PC-9 (cell line): ENCODE data around the gene MRPL40.

ENCODE experiments used
- EZH2 ChIP-seq: fragments of 200-600 bp; sonication (generic); IDR thresholded peaks from 2 replicates; pipeline ENCODE4 v1.8.0; 2017; ENCODE audit warnings: antibody characterized with exemption, low read depth
- TF ChIP-seq, protein P1 (sequence below): fragments of 200-600 bp; sonication (generic); conservative IDR thresholded peaks from 2 replicates; pipeline ENCODE4 v1.6.1; 2017; ENCODE audit warnings: mixed run types, antibody characterized with exemption, mild to moderate bottlenecking, moderate library complexity

DNA sequence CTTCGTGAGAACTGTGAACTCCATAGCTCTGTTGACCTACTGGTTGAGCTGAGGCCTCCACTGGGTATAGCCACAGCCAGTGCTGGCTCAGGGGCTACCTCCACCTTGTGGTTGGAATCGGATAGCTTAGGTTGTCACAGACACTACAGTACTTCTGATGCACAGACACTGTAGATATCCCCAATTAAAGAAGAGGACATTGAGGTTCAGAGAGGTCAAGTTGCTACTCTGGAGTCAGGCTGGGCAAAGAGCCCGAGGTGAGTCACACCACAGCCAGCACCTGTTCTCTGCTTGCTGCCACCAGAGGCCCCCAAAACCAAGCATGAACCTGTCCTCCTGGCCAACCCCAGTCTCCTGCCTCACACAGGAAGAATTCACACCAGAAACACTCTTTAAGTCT is 41.2 kb downstream of the MRPL40 start:
- TF ChIP-seq, protein P1, sequence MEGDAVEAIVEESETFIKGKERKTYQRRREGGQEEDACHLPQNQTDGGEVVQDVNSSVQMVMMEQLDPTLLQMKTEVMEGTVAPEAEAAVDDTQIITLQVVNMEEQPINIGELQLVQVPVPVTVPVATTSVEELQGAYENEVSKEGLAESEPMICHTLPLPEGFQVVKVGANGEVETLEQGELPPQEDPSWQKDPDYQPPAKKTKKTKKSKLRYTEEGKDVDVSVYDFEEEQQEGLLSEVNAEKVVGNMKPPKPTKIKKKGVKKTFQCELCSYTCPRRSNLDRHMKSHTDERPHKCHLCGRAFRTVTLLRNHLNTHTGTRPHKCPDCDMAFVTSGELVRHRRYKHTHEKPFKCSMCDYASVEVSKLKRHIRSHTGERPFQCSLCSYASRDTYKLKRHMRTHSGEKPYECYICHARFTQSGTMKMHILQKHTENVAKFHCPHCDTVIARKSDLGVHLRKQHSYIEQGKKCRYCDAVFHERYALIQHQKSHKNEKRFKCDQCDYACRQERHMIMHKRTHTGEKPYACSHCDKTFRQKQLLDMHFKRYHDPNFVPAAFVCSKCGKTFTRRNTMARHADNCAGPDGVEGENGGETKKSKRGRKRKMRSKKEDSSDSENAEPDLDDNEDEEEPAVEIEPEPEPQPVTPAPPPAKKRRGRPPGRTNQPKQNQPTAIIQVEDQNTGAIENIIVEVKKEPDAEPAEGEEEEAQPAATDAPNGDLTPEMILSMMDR = no peak
- no peak for TF ChIP-seq EZH2
